GM20000 (cell line): ENCODE results near the gene TYMS.

ENCODE experiments used
- DNase-seq: peaks from one replicate; pipeline ENCODE4 v3.0.0; 2012; ENCODE audit warnings: low spot score
- CTCF ChIP-seq: IDR thresholded peaks from 2 replicates; pipeline ENCODE4 v1.5.1; 2012; ENCODE audit warnings: mild to moderate bottlenecking, control low read depth; ENCODE audit errors: extremely low read depth, missing control alignments

The TYMS gene

GRCh38 chr18:627231-627630 lies 30.2 kb upstream of the TYMS start:
- DNase-seq: no peak

GRCh38 chr18:629269-630150 lies 27.9 kb upstream of the TYMS start:
- DNase-seq: no peak
- no peak for TF ChIP-seq CTCF

More at GRCh38 chr18:627231-627630, 30.2 kb upstream of the TYMS start:
- no peak for TF ChIP-seq CTCF

- no peak for DNase-seq
- no peak for TF ChIP-seq CTCF
These were observed 25.9 kb upstream of the TYMS start for GRCh38 chr18:631560-631959.

GRCh38 chr18:634551-635045 lies 22.9 kb upstream of the TYMS start:
- DNase-seq: no peak
- TF ChIP-seq CTCF: no peak

- TF ChIP-seq CTCF: no peak
- DNase-seq: no peak
These were observed 22.3 kb upstream of the TYMS start for GRCh38 chr18:635171-635570.

GRCh38 chr18:641224-641623 lies 16.2 kb upstream of the TYMS start:
- no peak for DNase-seq
- TF ChIP-seq CTCF: no peak

GRCh38 chr18:644395-645004 lies 13.0 kb upstream of the TYMS start:
- no peak for DNase-seq
- no peak for TF ChIP-seq CTCF
